ENCODE results near the gene DDOST.
A peak's percentile ranks its signal among the peaks of the same experiment; 100 is the strongest.

DDOST gene

GRCh38 chr1:20661207-20662109 lies at the start of gene DDOST:
Gene DDOST (minus strand): TSS chr1:20661369. CDS start chr1:20661350, 19 bp downstream.
- DNase-seq: peak; percentile 94

- no peak for DNase-seq
These were observed 49.5 kb upstream of the DDOST start for GRCh38 chr1:20710469-20711284.

- no peak for DNase-seq
These were observed 48.7 kb upstream of the DDOST start for GRCh38 chr1:20709868-20710267.

- DNase-seq: no peak
These were observed 47.7 kb upstream of the DDOST start for GRCh38 chr1:20708891-20709290.

GRCh38 chr1:20708057-20708456 lies 46.9 kb upstream of the DDOST start:
- peak; percentile 14 for DNase-seq

GRCh38 chr1:20706841-20707240 lies 45.7 kb upstream of the DDOST start:
- DNase-seq: no peak

GRCh38 chr1:20705203-20705755 lies 44.1 kb upstream of the DDOST start:
- no peak for DNase-seq

- DNase-seq: no peak
These were observed 43.4 kb upstream of the DDOST start for GRCh38 chr1:20704390-20705202.

GRCh38 chr1:20703124-20703756 lies 42.1 kb upstream of the DDOST start:
- no peak for DNase-seq

- no peak for DNase-seq
These were observed 41.2 kb upstream of the DDOST start for GRCh38 chr1:20702416-20702815.

GRCh38 chr1:20701847-20702246 lies 40.7 kb upstream of the DDOST start:
- DNase-seq: no peak

GRCh38 chr1:20701446-20701845 lies 40.3 kb upstream of the DDOST start:
- DNase-seq: no peak

GRCh38 chr1:20700636-20701215 lies 39.6 kb upstream of the DDOST start:
- no peak for DNase-seq

GRCh38 chr1:20699558-20699957 lies 38.4 kb upstream of the DDOST start:
- peak; percentile 49 for DNase-seq

- DNase-seq: no peak
These were observed 37.2 kb upstream of the DDOST start for GRCh38 chr1:20698195-20698910.

GRCh38 chr1:20697563-20697962 lies 36.4 kb upstream of the DDOST start:
- no peak for DNase-seq

GRCh38 chr1:20696397-20697333 lies 35.5 kb upstream of the DDOST start:
- peak; percentile 81 for DNase-seq

GRCh38 chr1:20695515-20695914 lies 34.3 kb upstream of the DDOST start:
- DNase-seq: no peak

- no peak for DNase-seq
These were observed 32.5 kb upstream of the DDOST start for GRCh38 chr1:20693623-20694022.

GRCh38 chr1:20691872-20692271 lies 30.7 kb upstream of the DDOST start:
- no peak for DNase-seq

All from SHP77 treated with DMSO at 0.1 percent for 48 hours (cell line).